Breast epithelium (tissue), 3 donors: ENCODE data around the gene HDDC3.

Source experiments
- CTCF ChIP-seq, 3 donors: fragments of 450-650 bp; IDR thresholded peaks; one replicate each; pipeline ENCODE4 v1.5.1; 2016 to 2017; ENCODE audit warnings: antibody characterized with exemption in 3 of 3, mild to moderate bottlenecking in 3 of 3, moderate library complexity in 3 of 3
- POLR2AphosphoS5 ChIP-seq, 3 donors: sonication (generic); formaldehyde crosslinking; IDR thresholded peaks; one replicate each; pipeline ENCODE4 v1.6.1; 2017; ENCODE audit warnings: antibody characterized with exemption in 3 of 3

DNA sequence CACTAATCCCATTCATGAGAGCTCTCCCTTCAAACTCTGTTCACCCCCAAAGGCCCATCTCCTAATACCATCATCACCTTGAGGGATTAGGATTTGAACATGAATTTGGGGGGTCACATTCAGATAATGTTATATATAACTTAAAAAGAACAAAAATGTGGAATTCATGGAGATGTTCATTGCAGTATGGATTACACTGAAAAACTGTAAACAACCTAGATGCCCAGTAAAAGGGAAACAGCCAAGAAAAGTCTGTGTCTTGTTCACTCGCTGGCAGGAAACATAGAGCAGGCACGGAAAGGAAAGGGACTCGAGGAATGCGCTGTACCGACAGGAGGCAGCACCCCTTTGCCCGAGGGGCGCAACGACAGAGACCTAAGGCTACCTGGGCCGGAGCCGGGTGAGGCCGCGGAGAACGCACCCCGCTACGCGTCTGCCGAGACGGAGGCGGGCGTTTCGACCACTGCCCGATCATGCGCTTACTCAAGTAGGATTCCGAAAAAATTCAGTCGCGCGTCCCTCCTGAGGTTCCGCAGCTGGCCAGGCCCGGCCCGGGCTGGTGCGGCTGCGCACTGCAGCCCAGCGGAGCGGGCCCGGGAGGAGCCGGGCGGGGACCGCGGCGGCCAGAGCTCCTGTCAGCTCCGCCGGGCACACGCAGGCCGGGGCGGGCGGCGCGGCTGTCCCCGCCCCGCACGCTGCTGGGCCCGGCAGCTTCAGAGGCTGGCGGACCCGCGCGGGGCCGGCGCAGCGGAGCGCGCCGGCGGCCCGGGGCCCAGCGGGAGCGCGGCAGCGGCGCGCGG, 30.1 kb downstream of the HDDC3 start:
- TF ChIP-seq CTCF (IDR thresholded peaks at IDR 0.05), result peak; percentile 53 to 72 (median 70)
- peak; percentile 71 to 87 (median 74) for TF ChIP-seq POLR2AphosphoS5 (IDR thresholded peaks at IDR 0.05)
